ENCODE data around the gene SLX4IP. TPM values are rescaled to one million over a fixed set of nuclear protein-coding genes. Genes with fewer than 3 reads are reported as not detected.

The SLX4IP gene
- total RNA-seq, 4 donors from 2014 or later = 4.8 to 7.2 (median 5.7) TPM

DNA sequence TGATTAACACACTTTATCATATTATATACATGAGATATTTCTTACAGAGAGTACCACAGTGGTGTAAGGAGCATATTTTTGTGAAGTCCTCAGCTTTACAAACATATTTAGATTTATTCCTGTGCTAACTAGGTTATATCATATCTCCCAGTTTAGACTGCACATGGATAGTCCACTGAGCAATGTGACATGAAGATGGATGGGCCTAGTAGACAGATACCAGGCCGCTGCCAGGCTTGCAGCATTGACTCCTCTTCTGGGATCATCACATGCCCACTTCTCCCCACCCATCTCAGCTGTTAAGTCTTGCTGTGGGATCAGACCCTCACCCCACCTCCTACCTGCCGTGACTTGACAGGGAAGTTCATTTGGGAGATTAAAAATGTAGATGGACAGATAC lies 95.8 kb downstream of the SLX4IP start:
- DNase-seq (ENCODE audit: low spot score in 2 of 2) = no peak
- TF ChIP-seq, protein P1, sequence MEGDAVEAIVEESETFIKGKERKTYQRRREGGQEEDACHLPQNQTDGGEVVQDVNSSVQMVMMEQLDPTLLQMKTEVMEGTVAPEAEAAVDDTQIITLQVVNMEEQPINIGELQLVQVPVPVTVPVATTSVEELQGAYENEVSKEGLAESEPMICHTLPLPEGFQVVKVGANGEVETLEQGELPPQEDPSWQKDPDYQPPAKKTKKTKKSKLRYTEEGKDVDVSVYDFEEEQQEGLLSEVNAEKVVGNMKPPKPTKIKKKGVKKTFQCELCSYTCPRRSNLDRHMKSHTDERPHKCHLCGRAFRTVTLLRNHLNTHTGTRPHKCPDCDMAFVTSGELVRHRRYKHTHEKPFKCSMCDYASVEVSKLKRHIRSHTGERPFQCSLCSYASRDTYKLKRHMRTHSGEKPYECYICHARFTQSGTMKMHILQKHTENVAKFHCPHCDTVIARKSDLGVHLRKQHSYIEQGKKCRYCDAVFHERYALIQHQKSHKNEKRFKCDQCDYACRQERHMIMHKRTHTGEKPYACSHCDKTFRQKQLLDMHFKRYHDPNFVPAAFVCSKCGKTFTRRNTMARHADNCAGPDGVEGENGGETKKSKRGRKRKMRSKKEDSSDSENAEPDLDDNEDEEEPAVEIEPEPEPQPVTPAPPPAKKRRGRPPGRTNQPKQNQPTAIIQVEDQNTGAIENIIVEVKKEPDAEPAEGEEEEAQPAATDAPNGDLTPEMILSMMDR (IDR thresholded peaks at IDR 0.05) = no peak
- TF ChIP-seq EP300 (IDR thresholded peaks at IDR 0.05) (no peak), POLR2A (IDR thresholded peaks at IDR 0.05) (no peak), POLR2AphosphoS5 (IDR thresholded peaks at IDR 0.05) (no peak)
- no peaks in the 10 kb centered on the region for H3K9me3 ChIP-seq
- 98% methylated on average over 2 of the region's 2 CpGs for WGBS
- no peaks in the 10 kb centered on the region for H3K36me3 ChIP-seq
- H3K27me3 ChIP-seq = no peaks in the 10 kb centered on the region
- H3K4me3 ChIP-seq = no peak overlapping the region
- H3K4me1 ChIP-seq = no peaks in the 10 kb centered on the region
- no peak overlapping the region for H3K27ac ChIP-seq

- Histone ChIP-seq H3K9me3 (no peaks in the 10 kb centered on the region), H3K36me3 (no peaks in the 10 kb centered on the region), H3K27ac (no peak overlapping the region), H3K4me3 (no peak overlapping the region), H3K27me3 (no peaks in the 10 kb centered on the region), H3K4me1 (no peaks in the 10 kb centered on the region)
- 87% methylated on average over 3 of the region's 3 CpGs for WGBS
- no peak for DNase-seq (ENCODE audit: low spot score in 2 of 2)
- no peak for TF ChIP-seq EP300 (IDR thresholded peaks at IDR 0.05)
- TF ChIP-seq POLR2A (IDR thresholded peaks at IDR 0.05) = no peak
- TF ChIP-seq, protein P1 (IDR thresholded peaks at IDR 0.05) = no peak
- no peak for TF ChIP-seq POLR2AphosphoS5 (IDR thresholded peaks at IDR 0.05)
Observed at GRCh38 chr20:10531848-10532247, 96.7 kb downstream of the SLX4IP start.

DNA sequence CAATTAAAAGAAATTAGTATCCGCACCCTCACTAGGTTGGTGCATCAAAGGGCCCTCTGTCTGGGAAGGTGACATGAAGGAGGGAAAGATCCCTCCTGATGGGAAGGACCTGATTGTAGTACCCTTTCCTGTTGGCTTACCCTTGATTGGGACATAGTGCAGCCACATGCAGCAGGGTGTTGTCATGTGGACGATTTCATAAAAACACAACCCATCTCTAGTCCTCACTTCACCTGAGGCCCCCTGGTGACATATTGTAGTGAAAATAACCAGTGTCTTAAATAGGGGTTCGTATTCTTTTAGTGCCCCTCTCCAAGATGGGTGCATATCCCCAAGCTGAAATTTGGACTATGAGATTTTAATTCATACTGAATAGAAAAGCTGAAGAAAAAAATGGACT lies 97.3 kb downstream of the SLX4IP start:
- no peak for DNase-seq (ENCODE audit: low spot score in 2 of 2)
- H3K36me3 ChIP-seq = no peaks in the 10 kb centered on the region
- H3K4me3 ChIP-seq = no peak overlapping the region
- no peaks in the 10 kb centered on the region for H3K4me1 ChIP-seq
- TF ChIP-seq EP300 (IDR thresholded peaks at IDR 0.05) (no peak), POLR2AphosphoS5 (IDR thresholded peaks at IDR 0.05) (no peak), POLR2A (IDR thresholded peaks at IDR 0.05) (no peak)
- TF ChIP-seq, protein P1 (IDR thresholded peaks at IDR 0.05) = no peak
- H3K27ac ChIP-seq = no peak overlapping the region
- 85% methylated on average over 3 of the region's 3 CpGs for WGBS
- H3K9me3 ChIP-seq = no peaks in the 10 kb centered on the region
- no peaks in the 10 kb centered on the region for H3K27me3 ChIP-seq

GRCh38 chr20:10536531-10536930 lies 101.4 kb downstream of the SLX4IP start:
- no peaks in the 10 kb centered on the region for H3K9me3 ChIP-seq
- H3K4me1 ChIP-seq = peaks cover 18% of the 10 kb centered on the region
- no peaks in the 10 kb centered on the region for H3K27me3 ChIP-seq
- H3K4me3 ChIP-seq = no peak overlapping the region
- TF ChIP-seq, protein P1 (IDR thresholded peaks at IDR 0.05) = peak in 1 of 2 donors; percentile 7
- TF ChIP-seq POLR2A (IDR thresholded peaks at IDR 0.05) (no peak), POLR2AphosphoS5 (IDR thresholded peaks at IDR 0.05) (no peak), EP300 (IDR thresholded peaks at IDR 0.05) (no peak)
- H3K36me3 ChIP-seq = no peaks in the 10 kb centered on the region
- no peak for DNase-seq (ENCODE audit: low spot score in 2 of 2)
- no peak overlapping the region for H3K27ac ChIP-seq
- 22% methylated on average over 4 of the region's 4 CpGs for WGBS

GRCh38 chr20:10537850-10538480 lies 102.9 kb downstream of the SLX4IP start:
- DNase-seq (ENCODE audit: low spot score in 2 of 2) = no peak
- Histone ChIP-seq H3K4me3 (no peak overlapping the region), H3K9me3 (no peaks in the 10 kb centered on the region), H3K4me1 (peaks cover 18% of the 10 kb centered on the region), H3K27me3 (no peaks in the 10 kb centered on the region), H3K27ac (no peak overlapping the region), H3K36me3 (no peaks in the 10 kb centered on the region)
- WGBS = 88% methylated on average over 2 of the region's 2 CpGs
- TF ChIP-seq EP300 (IDR thresholded peaks at IDR 0.05) (no peak), POLR2AphosphoS5 (IDR thresholded peaks at IDR 0.05) (no peak), POLR2A (IDR thresholded peaks at IDR 0.05) (no peak)
- TF ChIP-seq, protein P1 (IDR thresholded peaks at IDR 0.05) = no peak
